NCI-H2081 (cell line): ENCODE results near the gene PRDM15.

ENCODE experiments used
- DNase-seq, 2 experiments: peaks; one replicate each; lab custom pipeline; 2025; lab: John Stamatoyannopoulos, UW

PRDM15 gene

DNA sequence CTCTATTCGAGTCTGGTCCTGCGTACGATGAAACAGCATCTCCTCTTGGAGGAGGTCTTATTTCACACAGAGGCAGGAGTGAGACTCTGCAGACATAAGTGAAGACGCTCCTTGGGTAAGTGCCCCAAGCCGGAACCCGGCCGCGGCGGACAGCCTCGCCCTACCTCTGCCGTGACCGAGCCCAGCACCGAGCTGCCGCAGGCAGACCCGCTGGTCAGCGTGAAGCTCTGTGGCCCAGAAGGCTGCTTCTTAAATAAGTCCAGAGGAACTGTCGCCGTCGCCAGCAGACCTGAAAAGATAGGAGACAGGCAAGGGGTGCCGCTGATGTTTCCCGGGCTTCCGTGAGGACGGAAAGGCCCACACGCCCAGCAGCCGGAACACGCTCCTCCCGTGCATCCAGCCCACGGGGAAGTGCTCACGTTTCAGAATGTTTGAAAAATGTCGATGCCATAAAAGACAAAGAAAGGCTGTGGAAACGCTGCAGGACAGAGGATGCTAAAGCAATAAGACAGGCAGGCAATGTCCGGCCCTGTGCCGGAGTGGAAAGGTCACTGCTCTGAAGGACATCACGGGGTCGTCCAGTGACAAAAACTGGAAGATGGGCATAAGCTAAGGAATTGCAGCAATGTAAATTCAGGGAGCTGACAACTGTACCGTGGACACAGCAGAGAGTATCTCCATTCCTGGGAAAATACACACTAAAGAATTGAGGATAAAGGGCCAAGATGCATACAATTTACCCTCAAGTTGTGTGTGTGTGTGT is 28.5 kb upstream of the PRDM15 start:
- DNase-seq = no peak

DNA sequence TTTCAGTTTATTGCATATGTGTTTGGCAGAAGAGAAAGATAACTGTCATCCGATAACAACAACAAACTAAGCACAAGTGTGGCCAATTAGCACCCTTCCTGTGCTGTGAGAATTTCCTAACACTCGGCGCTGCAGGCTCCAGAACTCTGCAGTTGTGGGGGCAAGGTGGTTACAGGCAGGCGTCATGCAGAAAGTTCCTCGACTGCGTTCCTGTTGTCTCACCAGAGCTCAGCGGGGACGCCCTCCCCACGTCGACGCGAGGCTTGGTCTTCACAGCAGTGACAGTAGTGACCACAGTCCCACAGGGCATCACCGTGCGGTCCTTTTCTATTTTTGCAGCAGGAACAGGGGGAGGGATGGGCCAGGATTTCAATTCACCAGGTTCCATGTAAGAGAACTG is 27.6 kb upstream of the PRDM15 start:
- DNase-seq = no peak

DNA sequence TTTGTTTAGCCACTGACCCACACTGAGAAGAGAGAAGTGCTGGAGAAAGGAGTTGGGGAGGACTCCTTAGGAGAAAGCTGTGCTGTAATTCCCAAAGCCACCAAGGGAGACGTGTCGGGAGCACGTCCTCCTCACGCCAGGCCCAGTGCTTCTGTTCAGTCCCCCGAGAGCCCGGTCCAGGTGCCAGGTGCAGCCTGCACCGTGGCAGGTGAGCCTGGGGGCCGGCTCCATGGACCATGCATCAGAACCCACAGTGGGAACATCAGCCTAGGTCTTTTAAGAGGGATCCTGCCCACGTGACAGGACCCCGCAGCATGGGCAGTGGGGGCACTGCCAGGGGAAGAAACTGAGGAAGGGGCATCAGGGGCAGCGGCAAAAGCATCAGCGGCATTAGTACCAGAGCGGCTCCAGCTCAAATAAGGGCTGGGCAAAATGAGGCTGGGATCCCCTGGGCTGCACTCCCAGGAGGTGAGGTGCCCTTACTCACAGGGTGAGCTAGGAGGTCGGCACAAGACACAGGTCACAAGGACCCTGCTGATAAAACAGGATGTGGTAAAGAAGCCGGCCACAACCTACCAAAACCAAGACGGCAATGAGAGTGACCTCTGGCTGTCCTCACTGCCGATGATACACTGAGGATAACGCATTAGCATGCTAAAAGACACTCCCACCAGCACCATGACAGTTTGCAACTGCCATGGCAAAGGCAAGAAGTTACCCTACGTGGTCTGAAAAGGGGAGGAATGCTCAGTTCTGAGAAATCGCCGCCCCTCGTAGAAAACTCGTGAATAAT is 24.6 kb upstream of the PRDM15 start:
- no peak for DNase-seq

DNA sequence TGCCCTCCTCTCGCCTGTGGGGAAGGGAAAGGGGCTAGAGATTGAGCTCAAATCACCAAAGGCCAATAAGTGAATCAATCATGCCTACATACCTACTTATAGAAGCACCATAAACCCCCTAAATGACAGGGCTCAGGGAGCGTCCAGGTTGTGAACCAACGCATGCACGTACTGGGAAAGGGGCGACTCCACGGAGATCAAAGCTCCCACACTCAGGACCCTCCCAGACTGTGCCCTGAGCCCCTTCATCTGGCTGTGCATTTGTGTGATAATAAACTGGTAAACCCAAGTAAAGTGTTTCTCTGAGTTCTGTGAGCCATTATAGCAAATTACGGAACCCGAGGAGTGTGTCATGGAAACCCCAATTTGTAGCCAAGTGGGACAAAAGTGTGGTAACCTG is 23.8 kb upstream of the PRDM15 start:
- DNase-seq = no peak

DNA sequence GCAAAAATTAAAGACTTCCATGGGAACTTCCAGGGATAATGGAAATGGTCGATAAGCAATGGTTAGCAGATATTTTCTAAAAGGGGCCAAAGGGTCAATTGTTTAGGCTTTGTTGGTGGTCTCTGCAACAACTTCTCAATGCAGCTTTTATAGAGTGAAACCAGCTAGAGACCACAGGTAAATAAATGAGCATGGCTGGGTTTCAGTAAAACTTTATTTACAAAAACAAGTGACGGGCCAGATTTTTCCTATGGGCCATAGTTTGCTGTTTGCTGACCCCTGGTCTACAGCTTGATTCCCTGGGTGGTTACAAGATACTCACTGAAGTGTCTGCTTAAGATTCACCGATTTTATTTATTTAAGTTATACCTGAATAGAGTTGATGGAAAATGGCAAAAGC is 22.6 kb upstream of the PRDM15 start:
- no peak for DNase-seq

DNA sequence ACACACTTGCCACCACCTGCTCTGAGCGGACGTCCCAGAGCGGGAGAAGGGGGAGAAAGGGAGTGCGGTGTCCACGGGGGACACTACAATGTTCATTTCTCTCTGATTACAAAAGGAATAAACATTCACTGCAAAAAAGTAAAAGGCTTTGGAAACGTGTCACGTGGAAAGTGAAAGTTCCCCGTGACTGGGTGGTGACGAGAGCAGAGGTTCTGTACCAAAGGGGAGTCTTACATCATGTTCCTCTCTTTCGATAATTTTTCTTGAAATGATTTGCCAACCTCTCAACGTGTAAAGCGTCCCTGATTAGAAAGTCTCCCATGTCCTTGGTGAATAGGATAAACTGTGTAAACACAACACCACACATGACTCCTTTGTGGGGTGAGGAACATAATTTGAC is 22.0 kb upstream of the PRDM15 start:
- no peak for DNase-seq

DNA sequence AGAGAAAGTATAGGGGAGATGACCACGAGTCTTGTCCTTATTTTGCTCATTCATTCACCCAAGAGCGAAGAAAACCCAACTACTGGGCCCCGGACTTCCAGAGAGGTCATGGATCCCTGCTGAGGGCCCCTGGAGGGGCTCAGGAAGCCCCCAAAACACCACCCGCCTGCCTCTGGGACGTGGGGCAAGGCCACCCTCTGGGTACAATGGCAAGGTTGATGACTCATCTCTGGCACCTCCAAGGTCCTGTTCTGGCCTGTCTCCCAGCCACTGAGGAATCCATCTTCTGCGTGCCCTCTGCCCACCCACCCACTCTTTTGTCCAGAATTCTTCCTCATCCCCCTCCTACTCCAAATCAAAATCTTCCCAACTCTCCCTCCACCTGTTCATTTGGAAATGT is 21.3 kb upstream of the PRDM15 start:
- no peak for DNase-seq

DNA sequence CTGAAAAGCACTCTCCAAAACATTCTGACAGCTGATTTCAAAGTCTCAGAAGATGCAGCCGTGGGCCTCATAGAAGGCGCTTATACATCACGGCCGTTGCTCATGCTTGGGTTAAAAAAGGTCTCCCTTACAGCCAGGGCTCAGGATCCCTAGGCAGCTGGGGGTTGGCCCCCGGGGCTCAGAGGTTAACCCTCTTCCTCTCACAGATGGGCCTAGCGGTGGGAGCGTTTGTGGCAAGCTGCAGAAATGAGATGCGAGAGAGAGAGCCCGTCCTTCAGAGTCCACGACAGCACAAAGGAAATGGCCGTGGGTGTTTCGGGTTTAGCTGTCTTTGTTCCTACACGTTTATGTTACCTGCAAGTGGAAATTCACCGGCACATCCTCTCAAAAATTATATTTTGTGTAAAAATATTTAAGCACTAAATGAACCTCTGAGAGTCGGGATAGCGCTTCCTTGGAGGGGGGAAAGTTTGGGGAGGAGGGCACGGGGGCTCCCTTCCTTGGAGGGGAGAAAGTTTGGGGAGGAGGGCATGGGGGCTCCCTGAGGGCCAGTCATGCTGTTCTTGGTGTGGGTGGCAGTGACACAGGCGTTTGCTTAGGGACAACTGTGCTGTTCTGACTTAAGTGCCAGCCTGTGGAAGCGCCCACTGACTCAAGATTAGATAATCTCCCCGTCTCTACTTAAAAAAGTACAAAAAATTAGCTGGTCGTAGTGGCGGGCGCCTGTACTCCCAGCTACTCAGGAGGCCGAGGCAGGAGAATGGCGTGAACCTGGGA is 20.5 kb upstream of the PRDM15 start:
- DNase-seq = no peak

DNA sequence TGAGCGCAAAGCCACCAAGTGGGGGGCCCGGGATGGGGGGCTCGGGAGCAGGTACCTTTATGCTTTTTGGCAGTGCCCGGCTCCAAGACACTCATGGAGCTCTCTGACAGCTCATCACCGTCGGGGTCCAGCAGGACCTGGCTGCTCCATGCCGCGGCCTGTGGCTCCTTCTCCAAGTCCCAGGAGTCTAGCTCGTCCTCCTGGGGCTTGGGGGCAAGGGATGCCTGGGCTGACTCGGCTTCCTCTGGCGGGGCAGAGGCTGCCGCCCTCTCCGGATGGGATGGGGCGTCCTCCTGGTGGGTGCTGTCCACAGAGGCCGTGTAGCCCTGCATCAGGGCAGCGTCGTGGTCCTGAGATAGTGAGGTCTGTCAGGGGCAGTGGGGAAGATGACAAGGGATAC is 19.9 kb upstream of the PRDM15 start:
- no peak for DNase-seq

DNA sequence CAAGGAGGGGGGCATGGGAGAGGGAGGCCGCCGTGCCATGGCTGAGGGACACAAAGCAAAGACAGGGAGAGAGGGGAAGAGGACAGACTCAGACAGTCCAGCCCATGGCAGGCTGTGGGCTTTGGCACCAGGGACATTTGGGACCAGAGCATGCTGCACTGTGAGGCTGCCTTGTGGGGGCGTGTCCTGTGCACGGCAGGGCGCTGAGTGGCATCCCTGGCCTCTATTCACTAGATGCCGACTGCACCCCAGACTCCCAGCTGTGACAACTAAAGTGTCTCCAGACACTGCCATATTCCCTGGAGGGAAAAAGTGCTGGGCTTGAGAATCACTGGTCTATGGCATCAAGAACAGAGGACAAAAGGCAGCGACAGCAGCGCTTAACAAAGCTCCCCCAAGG is 18.6 kb upstream of the PRDM15 start:
- DNase-seq = no peak

DNA sequence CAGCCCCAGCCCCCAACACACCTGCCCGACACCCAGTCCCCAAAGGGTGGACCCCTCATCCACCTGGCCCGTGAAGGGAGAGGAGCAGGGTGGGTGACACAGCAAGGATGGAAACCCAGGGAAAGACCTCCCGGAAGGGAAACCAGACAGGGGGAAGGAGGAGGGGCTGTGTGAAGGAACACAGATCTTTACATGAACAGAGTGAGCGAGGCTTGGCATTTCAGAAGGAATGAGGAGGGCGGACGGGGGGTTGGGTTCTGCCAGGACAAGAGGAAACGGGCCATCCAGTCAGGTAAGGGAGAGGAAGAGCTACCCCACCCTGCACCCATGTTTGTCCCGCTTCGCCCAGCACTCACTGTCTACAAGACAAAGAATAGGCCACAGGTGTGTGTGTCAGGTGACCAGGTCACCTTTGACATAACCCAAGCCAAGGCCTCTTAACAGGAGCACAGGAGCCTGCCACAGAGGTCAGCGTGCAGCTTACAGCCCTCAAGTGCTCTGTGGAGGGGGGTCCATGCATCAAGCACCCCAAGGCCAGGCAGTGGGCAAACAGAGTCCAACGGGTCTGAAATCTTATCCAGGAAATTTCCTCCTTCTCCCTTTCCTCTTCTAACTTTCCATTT is 18.0 kb upstream of the PRDM15 start:
- no peak for DNase-seq

DNA sequence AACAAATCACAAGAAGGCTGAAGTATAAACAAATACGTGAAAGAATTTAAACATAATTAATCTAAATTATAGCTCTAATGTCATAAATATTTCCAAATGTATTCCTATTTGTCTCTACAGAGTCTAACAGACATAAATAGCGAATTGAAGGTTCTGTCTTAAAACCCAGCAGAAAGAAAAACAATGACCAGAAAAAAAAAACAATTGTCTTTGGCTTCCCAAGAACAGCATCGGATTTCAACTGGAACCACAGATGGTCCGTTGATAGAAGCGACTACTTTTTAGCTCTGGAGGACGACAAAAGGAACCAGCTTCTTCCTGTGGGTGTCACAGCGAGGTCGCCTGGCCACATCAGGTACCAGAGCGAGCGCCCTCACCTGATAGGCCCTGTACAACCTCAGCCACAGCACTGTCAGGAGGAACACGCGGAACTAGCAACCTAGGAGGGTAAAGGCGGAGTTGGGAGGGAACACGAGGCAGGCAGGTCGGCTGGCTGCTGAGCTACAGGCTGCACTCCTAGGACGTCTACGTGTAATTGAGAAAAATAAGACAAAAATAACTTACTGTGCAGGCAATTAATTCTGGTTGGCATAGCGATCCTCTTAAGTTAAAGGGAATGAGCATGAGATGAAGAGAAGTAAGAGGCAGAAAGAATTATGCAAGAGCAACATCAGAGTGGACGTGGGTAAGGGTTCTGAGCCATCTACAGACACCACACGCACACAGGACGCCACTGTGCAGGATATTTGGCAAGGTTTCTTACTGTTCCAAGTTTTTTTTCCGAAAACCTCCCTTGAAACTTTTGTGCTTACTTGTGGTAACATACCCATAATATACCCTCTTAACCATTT is 16.7 kb upstream of the PRDM15 start:
- no peak for DNase-seq

DNA sequence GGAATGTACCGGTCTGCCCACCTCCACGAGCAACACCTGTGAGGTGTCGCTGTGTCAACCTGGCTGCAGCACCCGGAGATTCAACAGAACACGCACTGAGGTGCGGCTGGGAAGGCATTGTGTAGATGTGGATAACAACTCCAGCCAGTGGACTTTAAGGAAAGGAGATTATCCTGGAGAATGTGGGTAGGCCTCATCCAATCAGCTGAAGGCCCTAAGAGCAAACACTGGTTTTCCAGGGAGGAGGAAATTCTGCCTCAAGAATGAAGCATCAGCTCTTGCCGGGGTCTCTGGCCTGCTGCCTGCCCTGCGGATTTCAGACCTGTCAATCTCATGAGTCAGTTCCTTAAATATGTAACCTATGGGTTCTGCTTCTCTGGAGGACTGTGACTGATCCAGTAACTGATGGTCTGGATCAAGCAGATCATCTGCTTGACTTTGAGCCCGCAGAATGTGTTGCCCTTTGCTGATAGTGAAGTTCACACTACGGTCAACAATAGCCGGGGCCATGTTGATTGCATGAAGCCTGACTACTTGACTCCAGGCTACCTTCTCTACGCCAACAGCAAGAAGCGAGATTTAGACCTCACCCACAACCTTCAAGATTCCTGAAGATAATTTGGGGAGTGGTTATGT is 15.9 kb upstream of the PRDM15 start:
- DNase-seq = no peak

DNA sequence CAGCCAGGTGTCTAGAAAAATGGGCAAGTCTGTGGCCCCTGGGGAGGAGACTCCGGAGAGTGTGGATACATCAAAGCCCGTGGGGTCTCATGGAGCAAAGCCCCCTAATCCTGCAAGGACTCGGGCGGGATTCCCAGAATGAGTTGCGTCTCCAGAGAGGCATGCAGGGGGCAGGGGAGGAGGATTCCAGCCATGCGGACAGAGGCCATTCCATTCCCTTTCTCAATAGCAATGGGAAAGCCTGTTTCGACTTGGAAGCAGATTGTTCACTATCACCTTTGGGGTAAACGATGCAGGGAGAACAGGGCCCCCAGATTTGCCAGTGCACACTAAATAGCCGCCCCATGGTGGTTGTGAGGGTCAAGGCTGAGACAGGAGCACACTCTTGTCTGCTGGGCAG is 15.4 kb upstream of the PRDM15 start:
- no peak for DNase-seq

DNA sequence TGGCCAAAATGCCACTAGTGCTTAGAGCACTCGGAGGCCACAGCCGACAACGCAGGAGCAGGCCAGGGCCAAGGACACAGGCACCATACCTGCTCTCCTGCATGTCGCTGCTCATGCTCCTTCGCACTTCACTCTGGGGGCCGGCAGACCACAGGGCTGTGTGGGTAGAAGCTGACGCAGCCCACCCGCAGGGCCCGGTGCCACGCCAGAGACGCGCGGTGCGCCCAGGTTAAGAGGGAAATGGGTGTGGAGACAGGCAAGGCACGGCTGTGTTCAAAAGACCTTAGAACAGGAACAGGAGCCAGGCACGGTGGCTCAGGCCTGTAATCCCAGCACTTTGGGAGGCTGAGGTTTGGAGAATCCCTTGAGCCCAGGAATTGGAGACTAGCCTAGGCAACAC is 13.6 kb upstream of the PRDM15 start:
- DNase-seq = no peak

DNA sequence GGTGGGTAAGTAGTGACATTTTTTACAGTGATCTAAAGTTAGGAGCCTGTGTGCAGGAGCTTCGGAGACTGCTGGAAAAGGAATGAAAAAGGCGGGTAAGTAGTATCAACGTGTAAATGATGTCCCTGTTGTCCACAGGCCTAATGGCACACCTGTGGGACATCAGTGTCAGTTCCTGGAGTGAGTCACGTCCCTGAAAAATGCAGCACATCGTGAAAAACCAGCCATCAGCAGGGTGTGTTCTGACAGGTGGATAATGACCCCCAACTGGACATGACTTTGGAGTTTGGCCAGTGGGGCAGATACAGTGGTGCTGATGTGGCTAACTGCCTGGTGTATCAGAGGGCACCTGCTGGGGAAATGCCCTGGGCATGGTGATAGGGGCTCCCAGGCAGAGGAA is 12.0 kb upstream of the PRDM15 start:
- DNase-seq = no peak

DNA sequence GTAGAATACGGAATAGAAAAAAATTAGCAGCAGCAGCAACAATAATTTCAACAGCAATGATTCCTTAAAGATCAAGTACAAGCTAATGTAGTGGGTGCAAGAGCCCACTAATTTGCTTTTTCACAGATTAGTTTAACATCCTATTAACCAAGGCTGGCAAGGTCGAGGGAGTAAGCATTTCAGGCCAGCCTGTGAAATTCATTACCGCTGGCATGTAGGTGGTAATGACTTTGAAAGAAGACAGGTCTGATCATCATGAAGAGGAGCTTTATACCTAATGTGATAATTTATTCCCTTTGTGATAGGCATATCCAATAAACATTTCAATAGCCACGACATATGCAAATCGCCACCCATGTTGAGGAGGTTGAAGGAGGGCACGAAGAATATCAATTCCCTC is 11.2 kb upstream of the PRDM15 start:
- no peak for DNase-seq

DNA sequence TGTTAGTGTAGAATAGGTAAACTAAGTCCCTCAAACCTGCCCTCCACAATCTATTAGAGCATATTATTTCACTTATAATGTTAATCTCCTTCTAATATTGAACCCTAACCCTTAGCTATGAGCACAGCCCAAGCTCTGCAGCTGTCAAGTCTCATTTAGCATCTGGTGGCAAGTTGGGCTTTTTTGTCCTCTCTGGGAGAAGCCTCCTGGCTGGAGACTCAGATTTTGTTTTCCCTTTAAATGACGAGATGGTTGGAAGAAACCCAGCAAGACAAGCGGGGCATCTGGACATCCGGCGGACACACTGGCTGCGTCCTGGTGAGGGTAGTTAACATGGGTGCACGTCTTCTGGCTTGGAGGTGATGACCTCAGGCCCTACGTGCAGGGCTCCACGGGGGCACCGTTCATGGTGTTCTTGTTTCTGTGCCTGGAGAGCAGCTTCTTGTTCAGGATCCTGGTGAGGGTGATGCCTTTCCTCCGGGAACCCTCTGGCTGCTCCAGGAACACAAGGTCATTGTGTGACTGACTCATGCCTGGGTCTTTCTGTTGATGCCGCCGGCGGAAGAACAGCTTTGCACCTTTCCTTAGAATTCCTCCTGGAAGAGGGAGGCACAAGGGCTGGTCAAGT is 9.7 kb upstream of the PRDM15 start:
- no peak for DNase-seq

DNA sequence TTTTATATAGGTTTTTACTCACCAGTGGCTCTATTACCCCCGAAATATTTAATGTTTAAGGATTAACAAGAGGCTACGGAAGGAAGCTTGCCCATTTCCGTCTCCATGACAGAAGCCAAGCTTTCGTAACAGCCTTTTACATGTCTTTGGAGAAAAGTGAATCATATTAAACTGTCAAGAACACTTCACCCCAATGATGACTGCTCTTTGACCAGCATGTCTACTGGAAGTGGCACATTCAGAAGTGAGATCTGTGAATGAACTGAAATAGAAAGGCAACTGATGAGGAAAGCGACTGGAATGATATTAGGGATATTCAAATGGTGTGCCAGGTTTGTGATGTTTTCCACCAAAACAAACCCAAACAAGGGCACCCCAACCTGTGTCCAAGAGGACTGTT is 8.5 kb upstream of the PRDM15 start:
- DNase-seq = no peak

DNA sequence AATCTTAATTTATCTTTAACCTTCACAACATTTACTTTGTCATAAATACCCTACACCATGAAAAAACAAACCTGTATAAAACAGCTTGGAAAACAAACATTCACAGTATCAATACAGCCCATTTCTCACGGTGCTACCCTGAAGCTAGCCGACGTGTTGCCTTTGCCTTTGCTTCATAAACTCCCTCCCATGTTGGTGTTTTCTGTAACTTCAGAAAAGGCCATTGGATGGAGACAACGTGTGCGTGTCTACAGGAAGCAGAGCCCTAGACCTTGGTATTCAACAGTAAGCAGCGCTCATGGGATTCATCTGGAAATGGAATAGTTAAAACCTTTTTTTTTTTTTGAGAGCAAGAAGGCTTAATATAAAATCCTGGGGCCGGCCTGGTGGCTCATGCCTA is 7.2 kb upstream of the PRDM15 start:
- DNase-seq = no peak
